Non-pigmented ciliary epithelial cell (primary cell): ENCODE measurements around the gene EVA1B.

Source experiments
- DNase-seq: peaks from one replicate; pipeline ENCODE4 v3.0.0-alpha.2; 2010; ENCODE audit warnings: low read depth

Gene EVA1B

DNA sequence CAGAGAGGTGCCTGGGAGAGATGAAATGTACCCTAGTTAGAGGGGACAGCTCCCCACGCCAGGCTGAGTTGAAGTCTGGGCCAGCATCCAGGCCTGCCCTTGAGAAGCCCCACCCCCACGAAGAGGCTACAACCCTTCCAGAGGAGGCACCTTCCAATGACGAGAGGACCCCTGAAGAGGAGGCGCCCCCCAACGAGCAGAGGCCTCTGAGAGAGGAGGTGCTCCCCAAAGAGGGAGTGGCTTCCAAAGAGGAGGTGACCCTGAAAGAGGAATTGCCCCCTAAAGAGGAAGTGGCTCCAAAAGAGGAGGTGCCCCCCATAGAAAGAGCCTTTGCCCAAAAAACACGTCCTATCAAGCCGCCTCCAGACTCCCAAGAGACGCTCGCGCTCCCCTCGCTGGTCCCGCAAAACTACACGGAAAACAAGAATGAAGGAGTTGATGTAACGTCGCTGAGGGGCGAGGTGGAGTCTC, 3.1 kb downstream of the EVA1B start:
- no peak for DNase-seq

DNA sequence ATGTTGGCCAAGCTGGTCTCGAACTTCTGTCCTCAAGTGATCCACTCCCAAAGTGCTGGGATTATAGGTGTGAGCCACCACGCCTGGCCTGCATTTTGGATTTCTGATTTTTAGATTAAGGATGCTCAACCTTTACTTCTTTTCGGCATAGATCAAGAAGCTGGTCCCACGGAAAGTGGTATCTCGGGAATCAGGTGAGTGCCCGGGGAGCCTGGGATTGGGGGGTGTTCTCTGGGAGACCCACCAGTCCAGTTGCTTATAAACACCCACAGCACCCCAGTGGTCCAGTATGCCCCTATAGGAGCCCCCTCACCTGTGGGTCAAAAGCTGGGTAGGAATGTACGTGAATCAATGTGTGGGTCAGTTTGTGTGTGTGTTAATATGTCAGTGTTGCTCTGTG, 14.0 kb downstream of the EVA1B start:
- no peak for DNase-seq

GRCh38 chr1:36307601-36308330, 15.7 kb downstream of the EVA1B start:
- no peak for DNase-seq

DNA sequence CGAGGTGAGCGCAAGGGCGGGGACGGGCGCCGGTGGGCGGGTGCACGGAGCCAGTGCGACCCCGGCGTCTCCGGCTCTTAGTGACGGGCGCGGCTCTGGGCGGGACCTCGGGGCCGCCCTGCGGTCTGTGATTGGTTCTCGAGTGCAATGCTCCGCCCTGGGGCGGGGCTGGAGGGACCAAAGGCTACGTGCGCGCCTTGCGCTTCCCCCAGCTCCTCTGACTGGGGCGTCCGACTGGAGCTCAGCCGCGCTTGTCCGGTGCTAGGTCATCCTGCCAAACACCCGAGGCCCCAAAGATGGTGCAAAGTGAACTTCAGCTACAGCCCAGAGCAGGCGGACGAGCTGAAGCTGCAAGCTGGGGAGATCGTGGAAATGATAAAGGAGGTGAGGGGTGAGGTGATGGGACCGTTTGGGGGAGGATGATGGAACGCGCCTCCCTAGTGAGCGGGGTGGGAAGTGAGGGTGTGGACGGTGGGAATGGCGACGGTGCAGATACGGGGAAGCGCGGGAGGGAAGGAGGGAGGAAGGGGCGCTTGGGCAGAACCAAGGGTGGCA, 16.5 kb downstream of the EVA1B start:
- DNase-seq = no peak

- DNase-seq = no peak
Measured at GRCh38 chr1:36306210-36306901, 17.1 kb downstream of the EVA1B start, which contains the start of gene SH3D21. Gene SH3D21 (plus strand): TSS chr1:36306368. CDS start chr1:36306421, 53 bp downstream.

- DNase-seq = no peak
Measured at GRCh38 chr1:36305915-36306209, 17.6 kb downstream of the EVA1B start.

- DNase-seq = no peak
Measured at GRCh38 chr1:36304970-36305914, 18.2 kb downstream of the EVA1B start.

DNA sequence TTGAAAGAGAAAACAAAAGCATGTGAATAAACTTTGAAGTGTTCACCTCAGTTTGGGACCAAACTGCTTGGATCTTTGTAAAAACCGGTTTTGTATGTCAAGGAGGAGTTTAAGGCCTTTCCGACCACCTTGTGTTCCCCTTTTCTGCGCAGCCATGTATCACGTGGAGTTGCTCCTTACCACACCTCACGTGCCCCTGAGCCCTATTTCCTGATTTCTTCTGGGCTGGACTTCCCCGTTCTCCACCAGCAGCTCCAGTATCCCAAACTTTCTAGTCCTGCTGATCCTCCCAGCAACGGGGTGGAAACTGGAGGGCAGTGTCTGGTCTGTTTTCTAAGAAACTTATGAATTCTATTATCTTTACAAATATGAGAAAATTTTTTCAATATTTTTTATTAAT, 18.9 kb downstream of the EVA1B start:
- no peak for DNase-seq

DNA sequence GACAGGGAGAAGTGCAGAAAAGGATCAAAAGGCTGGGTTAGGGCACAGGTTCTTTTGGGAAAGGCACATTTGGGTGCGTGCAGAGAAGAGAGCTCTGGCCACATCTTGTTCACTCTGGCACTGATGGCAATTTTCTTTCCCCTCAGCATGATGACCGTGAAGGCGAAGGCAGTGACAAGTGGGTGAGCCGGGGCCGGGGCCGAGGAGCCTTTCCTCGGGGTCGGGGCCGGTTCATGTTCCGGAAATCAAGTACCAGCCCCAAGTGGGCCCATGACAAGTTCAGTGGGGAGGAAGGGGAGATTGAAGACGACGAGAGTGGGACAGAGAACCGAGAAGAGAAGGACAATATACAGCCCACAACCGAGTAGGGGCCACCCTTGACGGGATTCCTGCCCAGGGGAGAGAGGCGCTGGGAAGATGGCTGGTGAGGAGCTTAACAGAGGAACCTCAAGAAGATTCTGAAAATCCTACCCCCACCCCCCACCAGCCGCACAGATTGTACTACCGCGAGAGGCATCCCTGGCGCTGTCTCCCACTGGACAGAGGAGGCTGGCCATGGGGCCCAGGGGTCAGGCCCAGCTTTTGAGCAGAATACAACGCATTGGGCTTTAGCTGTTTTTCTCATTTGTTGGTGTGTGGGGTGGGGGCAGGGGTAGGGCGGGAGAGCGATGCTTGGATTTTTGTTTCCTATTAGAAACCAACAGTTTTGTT, 19.6 kb downstream of the EVA1B start:
- no peak for DNase-seq

GRCh38 chr1:36303244-36303643, 20.2 kb downstream of the EVA1B start:
- no peak for DNase-seq

- DNase-seq = no peak
Measured at GRCh38 chr1:36301220-36301619, 22.2 kb downstream of the EVA1B start.

DNA sequence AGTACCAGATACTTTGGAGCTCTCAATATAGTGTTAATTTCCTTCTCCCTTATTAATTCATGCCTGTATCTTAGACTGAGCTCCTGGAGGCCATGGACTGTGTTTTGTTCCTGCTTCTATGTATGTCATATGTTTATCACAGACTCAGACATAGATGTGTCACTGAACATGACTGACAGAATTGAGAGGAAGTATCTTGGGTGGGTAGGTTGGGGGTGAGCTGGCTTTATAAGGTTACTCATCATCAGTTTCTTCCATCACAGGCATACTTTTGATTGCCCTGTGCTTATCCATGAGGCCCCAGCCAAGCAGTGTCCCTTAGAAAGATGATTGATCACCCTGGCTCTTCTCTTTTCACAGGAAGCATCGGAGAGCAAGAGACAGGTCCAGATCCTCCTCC, 22.9 kb downstream of the EVA1B start:
- DNase-seq = no peak

DNA sequence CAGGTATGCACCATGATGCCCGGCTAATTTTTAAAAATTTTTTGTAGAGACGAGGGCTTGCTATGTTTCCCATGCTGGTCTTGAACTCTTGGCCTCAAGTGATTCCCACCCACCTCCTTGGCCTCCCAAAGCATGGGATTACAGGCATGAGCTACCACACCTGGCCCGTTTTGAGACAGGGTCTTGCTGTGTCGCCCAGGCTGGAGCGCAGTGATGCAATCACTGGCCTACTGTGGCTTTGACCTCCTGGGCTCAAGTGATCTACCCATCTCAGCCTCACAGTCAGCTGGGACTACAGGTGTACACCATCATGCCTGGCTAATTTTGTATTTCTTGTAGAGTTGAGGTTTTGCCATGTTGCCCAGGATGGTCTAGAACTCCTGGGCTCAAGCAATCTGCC, 24.8 kb downstream of the EVA1B start:
- no peak for DNase-seq

DNA sequence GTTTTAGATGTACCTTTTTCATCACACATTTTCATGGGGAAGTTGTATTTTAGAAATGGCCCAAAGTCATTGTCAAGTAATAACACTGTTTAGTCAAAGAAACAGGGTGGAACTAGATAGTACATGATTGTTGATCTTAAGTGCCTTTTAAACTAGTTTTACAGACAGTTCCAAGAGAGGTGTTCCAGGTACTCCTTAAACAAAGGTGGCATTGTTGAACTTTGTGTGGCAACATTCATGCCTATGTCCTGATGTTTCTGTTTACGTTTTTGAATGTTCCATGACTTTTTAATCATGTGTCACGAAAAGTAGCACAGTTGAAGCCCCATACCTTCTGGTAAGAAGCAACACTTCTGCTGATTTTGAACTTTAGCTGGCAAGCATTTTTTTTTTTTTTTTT, 26.4 kb downstream of the EVA1B start:
- no peak for DNase-seq

DNA sequence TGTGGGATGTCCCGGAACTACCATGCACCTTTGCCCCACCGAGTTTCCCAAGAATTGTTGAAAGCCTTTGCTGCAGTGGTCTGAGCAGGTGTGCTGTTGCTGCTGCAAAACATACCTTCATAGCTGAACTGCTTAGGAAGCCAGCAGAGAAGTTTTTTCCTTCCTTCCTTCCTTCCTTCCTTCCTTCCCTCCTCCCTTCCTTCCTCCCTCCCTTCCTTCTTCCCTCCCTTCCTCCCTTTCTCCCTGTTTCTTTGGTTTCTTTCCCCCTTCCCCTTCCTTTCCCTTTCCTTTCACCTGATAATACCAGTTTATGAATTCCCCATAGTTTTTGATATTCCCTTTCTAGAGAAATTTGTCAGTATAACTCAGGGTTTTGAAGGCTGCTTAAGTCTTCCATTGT, 28.1 kb downstream of the EVA1B start:
- DNase-seq = no peak

- no peak for DNase-seq
Measured at GRCh38 chr1:36287595-36287994, 35.9 kb downstream of the EVA1B start.

DNA sequence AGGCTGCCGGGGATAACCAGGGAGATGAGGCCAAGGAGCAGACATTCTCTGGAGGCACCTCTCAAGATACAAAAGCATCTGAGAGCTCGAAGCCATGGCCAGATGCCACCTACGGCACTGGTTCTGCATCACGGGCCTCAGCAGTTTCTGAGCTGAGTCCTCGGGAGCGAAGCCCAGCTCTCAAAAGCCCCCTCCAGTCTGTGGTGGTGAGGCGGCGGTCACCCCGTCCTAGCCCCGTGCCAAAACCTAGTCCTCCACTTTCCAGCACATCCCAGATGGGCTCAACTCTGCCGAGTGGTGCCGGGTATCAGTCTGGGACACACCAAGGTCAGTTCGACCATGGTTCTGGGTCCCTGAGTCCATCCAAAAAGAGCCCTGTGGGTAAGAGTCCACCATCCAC, 36.6 kb downstream of the EVA1B start:
- no peak for DNase-seq

DNA sequence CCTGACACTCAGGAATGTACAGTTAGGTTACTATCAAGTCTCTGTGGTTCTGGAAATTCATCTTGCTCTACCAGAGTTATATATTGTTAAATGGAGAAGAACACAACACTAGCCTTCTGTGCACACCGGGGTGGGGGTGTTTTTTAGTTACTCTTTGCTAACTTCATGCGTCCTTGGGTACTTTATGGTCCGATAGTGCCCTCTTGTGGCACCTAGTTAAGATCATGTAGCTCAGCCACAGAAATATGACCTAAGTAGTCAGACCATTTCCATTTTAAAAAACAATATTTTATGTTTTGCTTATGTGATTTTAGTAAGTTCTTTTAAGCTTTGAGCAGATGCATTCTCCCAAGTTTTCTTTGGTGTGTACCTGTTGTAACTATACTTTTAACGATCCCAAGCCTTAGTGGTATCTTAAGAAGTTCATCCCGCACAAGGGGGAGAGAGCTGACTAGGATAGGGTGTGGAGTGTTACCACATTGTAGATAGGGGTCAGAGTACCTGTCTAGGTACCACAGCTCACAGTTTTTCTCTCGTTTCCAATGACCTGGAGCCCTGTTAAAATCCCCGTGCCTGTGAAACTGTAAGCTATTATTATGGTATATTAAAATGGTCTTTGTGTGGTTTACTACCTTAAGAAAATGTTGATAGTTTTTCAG, 37.9 kb downstream of the EVA1B start:
- peak; percentile 71 for DNase-seq

DNA sequence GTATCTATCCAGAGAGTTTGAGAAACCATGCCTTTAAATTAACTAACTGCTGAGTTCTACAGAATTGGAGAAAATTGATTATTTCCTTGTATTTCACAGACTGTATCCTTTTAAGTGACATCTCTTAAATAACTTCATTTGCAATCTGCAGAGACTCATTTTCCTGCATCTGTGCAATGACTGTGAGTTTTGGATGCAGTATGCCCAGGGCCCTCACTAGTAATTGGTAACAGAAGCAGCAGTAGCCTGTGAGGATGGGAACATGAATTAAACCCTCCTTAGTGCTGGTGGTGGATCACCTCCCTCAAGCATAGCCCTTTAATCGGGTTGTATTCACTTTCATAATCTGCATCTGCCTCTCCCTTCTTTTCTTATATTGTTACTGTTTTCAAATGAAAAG, 38.9 kb downstream of the EVA1B start:
- no peak for DNase-seq

DNA sequence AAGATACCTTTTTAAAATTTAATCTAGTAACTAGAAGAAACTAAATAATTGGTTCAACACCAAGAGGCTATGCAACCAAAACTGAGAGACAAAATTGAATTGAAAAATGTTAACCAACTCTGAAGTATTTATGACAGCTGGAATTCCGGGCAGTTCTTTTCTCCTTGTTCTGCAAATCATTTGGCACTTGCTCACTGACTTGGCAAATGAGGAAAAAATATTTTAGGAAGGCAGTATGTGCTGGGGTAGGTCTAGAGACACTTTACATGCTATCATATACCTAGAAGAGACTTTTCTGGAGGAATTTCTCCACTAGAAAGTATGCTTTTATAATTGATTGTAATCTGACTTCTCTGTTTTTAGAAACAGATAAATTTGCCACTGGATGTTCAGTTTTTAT, 39.4 kb downstream of the EVA1B start:
- no peak for DNase-seq

DNA sequence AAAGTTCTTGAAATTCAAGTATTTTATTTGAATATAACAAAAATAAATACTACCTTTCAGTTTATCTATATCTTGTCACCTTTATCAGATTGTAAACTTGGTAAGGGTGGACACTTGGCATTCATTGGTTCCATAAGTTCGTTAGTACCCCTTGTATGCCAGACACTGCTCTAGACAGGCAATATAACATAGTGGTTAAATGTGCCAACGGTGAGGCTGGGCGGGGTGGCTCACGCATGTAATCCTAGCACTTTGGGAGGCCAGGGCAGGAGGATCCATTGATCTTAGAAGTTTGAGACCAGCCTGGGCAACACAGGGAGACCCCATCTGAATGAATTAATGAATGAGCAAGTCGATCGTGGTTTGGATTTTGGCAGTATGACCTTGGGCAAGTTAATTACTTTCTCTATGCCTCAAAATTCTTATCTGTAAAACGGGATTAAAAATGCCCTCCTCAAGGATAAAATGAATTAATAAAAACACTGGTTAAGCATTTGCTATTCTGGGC, 43.6 kb downstream of the EVA1B start:
- DNase-seq = no peak
